G401.6 (cell line): Measurements from ENCODE around the gene PAN3.
"Not testable (repeated sequence)": the region's sequence is repeated elsewhere in the genome, so short reads cannot be mapped to it uniquely, and the experiment has no call there.

Source experiments
- FAIRE-seq: peaks from 2 replicates; lab custom pipeline; 2012; peaks lifted over from hg19 to GRCh38; lab: Jason Lieb, UNC

Gene PAN3

DNA sequence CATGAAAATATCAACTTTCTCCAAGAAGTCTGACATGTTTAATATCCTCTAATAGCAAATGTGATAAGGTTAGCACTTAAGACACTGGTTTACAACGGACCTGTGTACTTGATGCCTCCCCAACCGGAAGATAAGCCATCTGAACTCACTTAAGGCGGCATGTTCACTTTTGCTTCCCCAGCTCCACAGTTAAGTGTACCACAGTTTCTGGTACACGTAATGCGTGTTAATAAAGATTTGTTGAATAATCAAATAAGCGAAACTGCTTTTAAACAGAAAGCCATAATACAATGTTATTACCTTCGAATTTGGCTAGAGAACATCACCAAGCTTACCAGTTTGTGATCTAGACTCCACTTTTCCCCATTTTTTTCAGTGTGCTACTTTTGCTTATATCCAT, 1.4 kb upstream of the PAN3 start:
- no peak for FAIRE-seq

DNA sequence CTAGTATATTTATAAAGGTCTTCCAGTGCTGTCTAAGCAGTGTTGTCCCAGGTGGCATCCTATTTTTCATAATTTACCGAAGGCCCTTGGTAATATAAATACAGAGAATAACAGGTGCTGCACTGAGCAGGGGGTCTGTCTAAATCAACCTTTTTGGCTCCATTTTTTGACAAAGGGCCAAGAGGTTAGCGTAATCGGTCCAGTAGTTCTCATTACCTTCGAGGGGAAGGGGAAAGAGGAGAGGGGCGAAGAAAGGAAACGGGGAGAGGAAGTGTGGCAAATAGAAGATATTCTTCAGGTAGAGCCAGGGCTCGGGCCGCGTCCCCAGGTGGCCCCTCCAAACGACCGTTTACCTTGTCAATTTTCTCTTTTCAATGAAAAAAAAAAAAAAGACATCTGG, 749 bp upstream of the PAN3 start:
- FAIRE-seq = no peak

DNA sequence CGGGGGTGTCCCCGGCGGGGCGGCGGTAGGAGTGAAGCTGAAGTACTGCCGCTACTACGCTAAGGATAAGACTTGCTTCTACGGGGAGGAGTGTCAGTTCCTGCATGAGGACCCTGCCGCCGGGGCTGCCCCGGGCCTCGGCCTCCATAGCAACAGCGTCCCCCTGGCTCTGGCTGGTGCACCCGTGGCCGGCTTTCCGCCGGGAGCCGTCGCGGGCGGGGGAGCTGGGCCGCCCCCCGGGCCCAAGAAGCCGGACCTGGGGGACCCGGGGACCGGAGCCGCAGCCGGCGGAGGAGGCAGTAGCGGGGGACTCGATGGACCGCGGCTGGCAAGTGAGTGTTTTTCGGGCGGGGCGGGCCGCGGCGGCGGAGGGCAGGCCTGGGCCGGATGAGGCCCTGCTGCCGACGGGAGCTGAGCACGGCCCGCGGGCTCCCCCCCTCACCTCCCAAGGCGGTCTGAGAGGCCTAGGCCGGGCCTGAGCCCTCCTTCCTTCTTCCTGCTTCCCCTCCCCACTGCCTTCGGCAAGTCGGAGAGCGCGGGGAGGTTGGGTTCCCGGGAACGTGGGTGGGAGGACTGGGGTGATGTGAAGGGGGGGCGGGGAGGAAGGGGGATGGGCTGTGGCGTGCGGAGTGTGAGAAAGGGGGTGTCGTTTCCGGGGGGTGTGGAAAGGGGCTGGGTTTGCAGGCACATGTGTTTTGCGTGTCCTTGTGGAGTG, 568 bp downstream of the PAN3 start:
- no peak for FAIRE-seq

DNA sequence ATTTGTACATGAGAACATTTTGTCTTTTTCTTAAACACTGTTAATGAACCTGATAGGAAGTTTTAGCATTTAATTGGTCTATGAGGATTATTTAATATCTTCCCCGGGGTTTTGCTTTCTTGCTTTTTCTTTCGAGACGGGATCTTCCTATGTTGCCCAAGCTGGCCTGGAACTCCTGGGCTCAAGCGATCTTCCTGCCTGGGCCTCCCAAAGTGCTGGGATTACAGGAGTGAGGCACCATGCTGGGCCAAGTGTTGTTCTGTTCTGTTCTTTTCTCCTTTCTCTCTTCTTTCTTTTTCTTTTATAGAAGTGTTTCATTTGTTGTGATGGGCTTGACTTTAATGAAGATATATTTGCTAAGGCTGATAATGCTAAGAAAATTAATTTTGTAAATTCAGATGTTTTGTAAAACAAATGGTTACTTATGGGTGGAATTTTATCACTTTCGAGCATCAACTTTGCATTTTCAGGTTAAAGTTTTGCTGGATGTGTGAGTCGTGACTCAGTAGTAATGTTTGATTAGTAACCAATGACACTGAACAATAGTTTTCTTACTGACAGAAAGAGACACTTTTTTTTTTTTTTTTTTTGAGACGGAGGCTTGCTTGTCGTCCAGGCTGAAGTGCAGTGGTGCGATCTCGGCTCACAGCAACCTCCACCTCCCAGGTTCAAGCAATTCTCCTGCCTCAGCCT, 2.2 kb downstream of the PAN3 start:
- FAIRE-seq = no peak

DNA sequence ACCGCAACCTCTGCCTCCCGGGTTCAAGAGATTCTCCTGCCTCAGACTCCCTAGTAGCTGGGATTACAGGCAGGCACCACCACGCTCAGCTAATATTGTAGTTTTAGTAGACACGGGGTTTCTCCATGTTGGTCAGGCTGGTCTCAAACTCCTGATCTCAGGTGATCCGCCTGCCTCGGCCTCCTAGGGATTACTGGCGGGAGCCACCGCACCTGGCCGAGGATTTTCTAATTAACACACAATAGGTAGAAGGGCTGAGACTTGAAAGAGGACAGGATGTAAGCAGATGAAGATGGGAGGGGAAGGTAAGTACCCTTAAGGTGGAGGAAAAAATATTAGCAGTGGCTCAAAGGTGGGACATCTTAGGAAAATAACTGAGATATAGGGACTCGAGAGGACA, 3.2 kb downstream of the PAN3 start:
- FAIRE-seq = not testable (repeated sequence)

DNA sequence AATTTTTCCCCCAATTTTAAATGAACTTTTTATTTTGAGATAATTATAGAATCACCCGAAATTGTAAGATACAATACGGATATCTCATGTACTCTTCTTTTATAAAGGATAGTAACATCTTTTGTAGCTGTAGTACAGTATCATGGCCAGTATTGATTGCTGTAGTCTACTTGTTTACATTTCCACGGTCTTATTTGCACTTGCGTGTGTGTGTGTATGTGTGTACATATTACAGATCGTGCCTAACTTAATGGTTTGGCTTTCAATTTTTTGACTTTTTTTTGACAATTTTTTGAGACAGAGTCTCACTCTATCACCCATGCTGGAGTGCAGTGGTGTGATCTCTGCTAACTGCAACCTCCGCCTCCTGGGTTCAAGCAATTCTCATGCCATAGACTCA, 6.7 kb downstream of the PAN3 start:
- FAIRE-seq = no peak

DNA sequence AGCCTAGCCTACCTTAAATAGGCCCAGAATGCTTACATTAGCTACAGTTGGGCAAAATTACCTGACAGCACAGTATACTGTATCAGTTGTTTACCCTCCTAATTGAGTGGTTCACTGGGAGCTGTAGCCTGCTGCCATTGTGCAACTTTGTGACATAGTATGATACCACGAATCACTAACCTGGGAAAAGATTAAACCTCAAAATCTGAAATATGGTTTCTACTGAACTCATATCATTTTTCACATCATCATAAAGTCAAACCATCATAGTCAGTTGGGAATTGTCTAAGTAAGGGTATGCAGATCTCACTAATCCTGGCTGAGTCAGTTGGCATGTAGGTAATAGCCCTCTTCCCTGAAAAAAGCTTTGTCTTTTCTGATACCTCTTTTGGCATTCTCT, 9.2 kb downstream of the PAN3 start:
- no peak for FAIRE-seq

DNA sequence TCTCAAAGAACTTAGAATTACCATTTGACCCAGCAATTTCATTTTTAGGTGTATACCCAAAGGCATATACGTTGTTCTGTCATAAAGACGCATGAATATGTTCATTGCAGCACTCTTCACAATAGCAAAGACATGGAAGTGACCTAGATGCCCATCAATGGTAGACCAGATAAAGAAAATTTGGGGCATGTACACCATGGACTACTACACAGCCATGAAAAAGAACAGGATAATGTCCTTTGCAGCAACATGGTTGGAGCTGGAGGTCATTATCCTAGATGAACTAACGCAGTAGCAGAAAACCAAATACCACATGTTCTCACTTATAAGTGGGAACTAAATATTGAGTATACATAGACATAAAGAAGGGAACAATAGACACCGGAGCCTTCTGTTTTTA, 20.7 kb downstream of the PAN3 start:
- FAIRE-seq = no peak

DNA sequence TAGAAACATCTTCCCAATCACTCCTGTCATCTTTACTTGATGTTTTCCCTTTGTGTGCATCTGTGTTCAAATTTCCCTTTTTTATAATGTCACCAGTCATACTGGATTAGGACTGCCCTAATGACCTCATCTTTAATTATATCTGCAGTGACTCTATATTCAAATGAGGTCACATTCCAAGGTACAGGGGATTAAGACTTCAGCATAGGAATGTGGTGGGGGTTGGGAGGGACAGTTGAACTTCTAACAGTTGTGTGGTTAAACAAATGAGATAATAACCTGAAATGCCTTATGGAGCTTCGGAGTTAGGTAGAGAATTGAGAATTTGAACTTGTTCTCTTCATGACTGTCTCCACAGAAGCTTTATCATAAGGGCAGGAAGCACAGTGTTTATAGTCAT, 23.0 kb downstream of the PAN3 start:
- no peak for FAIRE-seq

DNA sequence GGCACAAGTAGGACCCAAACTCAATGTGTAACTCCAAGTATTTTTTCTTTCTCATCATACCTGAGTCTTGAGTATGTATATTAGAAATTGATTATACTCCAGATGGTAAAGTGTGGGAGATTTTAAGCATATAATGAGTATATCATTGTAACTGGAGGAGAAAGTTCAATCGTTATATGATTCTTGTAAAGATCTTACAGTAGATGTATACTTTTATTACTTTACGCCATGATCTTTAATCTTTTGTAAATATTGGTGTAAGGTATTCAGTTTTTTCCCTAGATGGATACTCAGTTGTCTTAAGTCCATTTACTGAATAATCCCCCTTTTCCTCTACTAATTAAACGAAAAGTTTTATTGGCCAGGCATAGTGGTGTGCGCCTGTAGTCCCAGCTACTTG, 25.2 kb downstream of the PAN3 start:
- no peak for FAIRE-seq

DNA sequence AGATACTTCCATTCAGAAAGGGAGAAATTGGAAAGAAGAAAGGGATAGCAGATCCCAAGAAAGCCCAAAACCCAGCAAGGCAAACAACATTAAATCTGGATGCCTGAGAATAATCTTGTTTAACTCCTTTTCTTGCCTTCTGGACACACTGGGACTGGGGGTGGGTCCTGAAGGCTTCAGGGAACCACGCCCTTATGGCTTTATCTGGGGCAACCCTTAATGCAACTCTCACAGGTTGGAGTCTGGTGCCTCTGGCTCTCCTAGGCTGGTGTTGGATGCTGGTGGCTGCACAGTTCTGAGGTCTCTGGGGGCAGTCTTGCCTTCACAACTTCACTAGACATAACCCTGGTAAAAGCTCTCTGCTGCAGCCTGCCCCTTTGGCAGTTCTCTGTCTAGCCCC, 27.9 kb downstream of the PAN3 start:
- FAIRE-seq = no peak

DNA sequence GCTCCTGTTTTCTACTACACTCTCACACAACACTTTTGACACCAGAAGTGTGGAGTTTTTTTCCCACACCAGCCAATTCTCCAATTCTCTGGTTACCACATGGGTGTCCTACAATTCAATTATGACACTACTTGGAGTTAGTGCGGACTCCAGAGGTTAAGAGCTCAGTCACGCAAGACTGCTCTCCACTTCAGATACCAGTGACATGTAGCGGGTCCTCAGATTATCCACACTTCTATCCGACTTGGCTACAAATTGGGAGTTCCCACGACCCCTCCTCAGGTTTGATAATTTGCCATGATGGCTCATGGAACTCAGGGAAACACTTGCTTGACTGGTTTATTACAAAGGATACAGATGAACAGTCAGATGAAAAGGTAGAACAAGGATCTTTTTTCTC, 32.9 kb downstream of the PAN3 start:
- FAIRE-seq = no peak

DNA sequence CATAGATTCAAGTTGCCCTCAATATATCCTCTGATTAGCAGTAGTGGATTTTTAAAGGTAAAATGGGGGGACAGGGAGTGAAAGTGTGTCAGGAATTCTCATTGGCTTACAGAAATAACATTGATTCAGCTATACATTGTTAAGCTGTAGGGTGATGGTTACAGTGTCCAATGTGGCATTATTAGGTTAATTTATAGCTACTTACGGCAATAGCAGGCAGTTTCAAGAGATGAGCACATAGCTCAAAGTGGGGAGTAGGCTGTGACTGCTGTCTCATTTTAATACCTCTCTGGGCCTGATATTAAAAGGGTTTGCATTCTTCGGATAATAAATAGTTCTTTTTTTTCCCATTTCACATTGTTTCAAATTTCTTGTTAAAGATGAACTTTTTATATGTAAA, 34.6 kb downstream of the PAN3 start:
- no peak for FAIRE-seq

DNA sequence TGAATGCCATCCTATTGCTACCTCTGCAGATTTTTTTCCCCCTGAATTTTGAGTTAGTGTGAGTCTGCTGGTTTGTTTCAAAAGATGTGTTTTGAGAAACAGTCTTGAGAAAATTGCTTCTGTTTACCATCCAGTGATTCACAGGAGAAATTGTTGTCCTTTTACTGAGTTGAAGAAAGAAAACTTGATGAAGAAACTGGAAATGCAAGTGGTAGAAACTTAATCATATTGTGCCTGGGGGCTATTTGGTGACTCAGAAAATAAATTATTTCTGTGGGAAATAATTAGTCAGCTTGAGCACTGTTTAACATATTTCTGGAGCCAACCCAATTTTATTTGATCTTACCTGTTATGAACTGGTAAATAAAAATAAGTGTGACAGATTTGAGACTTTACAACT, 35.4 kb downstream of the PAN3 start:
- FAIRE-seq = no peak

DNA sequence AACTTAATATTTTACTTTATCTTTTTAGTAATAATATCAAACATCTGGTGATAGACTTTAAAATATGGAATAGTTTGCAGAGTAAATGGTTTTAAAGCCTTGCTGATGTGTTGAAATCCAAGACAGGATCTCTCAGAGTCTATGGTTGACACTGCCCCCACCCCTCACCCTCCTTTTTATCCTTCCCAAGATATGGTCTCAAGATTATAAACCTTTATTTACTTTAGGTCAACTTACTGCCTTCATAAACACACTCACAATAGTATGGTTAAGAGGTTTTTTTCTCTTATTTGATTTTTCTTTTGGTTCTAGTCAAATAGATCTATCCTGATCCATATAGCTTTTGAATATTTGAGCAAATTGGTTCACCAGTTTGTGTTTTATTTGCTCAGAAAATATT, 39.0 kb downstream of the PAN3 start:
- FAIRE-seq = no peak

DNA sequence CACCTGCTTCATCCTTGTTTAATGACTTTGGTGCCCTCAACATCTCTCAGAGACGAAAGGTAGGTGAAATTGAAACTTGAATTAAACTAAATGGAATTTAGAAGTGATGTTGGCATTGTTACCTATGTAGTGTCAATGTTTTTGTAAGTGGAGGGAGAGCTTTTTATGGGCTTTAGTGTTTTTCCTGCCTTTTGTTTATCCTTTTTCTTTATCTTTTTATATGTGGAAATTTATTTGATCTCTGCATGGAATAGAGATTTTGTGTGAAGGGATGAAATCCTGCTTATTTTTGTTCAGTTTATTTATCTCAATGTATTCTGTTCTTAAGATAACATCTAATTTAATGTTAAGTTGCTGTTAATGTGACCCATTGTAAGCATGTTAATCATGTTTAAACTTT, 39.5 kb downstream of the PAN3 start:
- FAIRE-seq = no peak

DNA sequence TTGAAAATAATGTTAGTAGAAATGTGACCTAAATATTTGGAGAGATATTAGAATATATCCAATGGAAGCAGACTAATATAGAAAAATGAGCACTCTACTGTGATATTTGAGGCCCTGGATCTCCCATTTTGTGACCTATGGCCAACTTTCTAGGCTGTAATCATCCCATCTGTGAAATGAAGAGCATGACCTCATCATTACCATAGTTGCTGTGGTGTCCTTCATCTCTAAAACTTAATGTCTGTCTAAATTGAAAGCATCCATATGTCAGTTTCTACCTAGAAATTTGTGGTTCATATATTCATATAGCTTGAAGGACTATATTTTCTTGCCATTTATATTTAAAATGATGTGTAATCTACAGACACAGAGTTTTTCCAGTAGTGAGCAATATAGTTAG, 41.6 kb downstream of the PAN3 start:
- FAIRE-seq = no peak

DNA sequence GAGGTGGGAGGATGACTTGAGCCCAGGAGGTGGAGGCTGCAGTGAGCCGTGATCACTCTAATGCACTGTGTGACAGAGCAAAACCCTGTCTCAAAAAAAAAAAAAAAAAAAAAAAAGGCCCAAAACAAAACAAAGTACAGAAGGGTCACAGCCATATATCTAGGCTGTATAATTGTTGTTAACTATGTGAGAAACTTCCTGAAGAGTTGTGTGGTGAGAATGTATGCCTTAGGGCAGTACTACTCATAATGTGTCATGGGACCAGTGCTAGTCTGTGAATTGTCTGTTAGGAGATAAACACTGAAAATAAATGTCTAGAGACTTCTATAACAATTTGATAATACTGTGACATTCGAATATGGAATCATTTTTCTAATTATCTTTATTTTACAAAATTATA, 43.1 kb downstream of the PAN3 start:
- FAIRE-seq = no peak

DNA sequence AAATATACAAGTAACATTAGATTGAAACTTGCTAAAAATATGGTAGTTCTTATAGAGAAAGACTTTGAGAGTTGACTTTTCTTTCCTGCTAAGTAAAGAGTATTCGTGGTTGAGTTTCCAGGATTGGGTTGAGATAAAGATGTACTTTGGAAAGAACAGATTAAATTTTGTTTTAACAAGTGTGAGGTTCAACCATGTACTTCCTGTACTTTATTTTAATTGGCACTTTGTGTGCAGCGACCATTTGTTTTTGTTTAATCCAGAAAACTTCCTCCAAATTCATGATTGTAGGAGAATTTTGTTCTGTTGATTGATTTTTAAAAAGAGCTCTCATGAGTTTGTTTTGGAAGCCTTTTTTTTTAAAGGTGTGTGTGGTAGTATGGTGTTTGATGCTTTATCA, 46.9 kb downstream of the PAN3 start:
- FAIRE-seq = no peak

DNA sequence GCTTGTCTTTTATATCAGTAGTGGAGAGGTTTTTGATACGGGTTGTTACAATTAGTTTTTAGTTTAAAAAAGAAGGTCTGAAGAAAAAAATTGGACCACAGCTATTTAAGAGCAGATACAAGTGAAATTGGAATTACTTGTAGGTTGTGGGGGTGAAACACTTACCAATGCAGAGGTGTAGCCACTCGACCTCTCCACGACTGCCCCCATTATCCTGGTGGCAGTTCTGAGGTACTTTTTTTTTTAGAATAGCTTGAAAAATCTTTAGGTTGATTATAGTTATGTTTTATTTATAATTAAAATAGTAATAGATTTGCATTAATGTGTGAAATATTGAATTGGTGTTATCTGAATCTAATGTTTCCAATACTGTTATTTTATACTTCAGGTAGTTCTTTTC, 60.7 kb downstream of the PAN3 start:
- no peak for FAIRE-seq

DNA sequence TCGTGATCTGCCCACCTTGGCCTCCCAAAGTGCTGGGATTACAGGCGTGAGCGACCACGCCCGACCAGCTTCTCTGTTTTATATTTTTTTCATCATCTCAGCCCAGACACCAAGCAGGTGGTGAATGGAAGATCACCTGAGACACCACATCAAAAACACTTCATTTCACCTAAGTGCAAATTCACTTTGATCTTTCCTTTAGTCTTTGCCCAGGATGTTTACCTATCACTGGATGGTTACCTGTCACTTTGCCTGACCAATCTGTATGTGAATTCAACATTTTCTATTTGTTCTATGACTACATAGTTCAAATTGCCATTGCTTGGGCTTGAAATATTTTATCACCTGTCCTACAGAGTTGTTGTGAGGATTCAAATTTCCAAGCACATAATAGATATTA, 65.7 kb downstream of the PAN3 start:
- no peak for FAIRE-seq

DNA sequence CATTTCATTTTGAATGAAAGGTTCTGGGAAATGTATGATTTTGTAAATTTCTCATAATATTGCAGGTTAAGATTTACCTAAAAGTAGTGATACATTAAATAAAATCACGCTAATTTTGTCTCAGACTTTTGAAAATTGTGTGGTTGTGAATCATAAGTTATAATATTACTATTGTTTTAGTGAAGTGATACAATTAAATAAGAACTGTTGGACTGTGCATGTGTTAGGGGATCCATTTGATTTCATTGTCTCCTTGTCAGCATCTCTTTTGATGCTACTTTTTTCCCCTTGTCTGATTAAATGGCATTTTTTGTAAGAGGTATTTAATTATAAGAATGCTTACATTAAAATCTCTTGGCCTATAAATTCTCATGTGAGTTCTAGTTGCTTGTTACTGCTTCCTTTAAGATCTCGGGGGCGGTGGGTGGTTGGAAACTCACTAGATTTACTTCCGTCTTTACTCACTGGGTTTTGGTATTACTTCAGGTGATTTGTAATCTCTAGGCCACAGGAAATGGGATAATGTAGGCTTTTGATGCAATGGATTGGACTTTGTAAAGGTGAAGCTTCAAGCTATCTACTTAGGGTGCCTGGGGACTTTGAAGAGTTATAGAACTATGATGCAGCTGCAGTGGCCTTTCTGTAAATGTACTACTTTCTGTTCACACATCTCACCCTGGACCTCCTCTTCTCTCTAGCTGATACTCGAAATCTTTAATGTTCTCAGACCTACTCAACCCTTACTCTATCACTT, 66.5 kb downstream of the PAN3 start:
- no peak for FAIRE-seq

DNA sequence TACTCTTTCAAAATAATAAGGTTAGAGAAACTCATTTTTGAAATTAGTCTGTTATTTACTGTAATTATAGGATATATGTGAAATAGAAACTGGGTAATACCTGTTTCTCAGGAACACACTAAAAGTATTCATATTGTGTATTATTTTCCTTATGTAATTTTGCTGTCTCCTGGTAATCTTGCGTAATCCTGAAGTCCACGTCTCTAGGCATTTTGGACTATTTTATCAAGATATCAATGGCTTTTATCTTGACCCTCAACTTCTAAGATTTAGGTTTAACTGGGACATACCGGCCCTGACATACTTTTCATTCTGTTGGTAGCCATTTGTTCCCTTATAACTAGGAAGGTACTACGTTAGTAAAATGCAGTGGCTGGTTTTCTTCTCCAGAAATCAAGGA, 80.3 kb downstream of the PAN3 start:
- no peak for FAIRE-seq
